NCI-H526 (cell line): ENCODE measurements around the gene YRDC.

Experiments
- DNase-seq, 2 experiments: peaks; one replicate each; lab custom pipeline; 2025; lab: John Stamatoyannopoulos, UW

The YRDC gene, protein sequence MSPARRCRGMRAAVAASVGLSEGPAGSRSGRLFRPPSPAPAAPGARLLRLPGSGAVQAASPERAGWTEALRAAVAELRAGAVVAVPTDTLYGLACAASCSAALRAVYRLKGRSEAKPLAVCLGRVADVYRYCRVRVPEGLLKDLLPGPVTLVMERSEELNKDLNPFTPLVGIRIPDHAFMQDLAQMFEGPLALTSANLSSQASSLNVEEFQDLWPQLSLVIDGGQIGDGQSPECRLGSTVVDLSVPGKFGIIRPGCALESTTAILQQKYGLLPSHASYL

GRCh38 chr1:37807555-37808368 lies at the start of gene YRDC, which contains the start of gene C1orf122:
Gene YRDC, minus strand, starts transcription at chr1:37808208. Its CDS starts 28 bp downstream, at chr1:37808180.
Gene C1orf122, plus strand, starts transcription at chr1:37807790. Its CDS starts 615 bp downstream, at chr1:37808405.
- DNase-seq: peak; percentile 96 to 100

DNA sequence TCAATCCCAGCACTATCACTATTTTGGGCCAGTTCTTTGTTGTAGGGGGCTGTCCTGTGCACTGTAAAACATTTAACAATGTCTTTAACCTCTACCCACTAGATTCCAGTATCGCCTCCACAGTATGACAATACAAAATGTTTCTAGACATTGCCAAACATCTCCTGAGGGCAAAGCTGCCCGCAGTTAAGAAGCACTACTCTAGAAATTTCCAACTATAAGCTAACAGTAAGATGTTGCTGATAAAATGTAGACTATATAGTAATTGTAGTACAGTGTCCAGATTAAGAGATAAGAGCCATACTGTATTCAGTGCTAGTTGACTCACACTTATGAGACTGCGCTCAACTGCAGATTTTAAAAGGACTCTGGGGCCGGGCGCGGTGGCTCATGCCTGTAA lies 46.4 kb upstream of the YRDC start:
- DNase-seq: no peak

DNA sequence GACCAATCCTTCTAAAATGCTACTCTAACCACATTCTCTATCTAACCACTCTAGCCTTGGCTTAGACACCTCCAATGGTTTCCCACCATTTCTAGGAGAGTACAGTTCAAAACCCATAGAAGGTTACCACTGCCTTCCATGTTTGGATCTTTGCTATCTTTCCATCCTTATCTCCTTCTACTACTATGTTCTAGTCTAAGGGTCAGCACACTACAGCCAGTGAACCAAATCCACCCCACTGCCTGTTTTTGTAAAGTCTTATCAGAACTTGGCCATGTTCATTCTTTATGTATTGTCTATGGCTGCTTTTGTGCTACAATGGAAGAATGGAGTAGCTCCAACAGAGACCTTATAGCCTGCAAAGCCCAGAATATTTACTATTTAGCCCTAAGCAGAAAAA lies 45.1 kb upstream of the YRDC start:
- no peak for DNase-seq

DNA sequence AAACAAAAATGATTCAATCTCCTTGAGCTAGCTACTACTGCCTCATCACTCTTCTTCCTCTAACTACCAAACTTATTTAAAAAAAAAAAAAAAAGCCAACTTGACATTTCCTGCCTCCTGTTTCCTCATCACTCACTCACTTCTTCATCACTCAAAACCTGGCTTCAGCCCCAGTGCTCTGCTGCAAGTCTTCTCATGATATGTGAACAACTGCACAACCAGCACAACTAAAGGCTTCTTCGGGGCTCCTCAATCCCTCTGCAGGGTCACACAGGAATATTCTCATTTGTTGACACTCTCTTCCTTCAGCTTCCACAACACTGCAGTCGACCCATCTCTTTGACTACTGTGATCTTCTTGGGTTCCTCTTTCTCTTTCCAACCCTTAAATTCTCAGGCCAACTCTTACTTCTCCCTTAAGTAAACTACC lies 43.8 kb upstream of the YRDC start:
- no peak for DNase-seq

- no peak for DNase-seq
Observed at GRCh38 chr1:37851262-37851661, 43.3 kb upstream of the YRDC start.

DNA sequence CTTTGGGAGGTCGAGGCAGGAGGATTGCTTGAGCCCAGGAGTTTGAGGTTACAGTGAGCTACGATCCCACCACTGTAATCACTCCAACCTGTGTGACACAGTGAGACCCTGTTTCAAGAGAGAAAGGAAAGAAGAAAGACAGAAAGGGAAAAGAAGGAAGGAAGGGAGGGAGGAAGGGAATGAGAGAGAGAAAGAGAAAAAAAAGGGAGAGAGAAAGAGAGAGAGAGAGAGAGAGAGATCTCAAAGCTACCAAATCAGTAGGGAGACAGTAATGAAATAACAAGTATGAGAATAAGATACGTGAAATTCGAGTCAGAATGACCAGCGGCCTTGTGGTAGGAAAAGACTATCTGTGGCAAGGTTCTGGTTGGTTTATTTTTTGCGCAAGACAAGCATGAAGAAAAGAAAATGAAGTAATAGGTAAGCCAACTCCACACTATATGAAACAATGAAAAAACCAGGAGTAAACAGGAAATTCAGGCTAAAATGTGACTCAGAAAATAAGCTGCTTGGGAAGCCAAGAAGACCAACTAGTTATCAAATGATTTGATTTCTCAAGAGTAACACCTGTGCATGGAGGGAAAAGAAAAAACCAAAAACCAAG lies 42.4 kb upstream of the YRDC start:
- no peak for DNase-seq

- no peak for DNase-seq
Observed at GRCh38 chr1:37849480-37849879, 41.5 kb upstream of the YRDC start.

GRCh38 chr1:37846647-37847339 lies 38.8 kb upstream of the YRDC start:
- DNase-seq: no peak

- no peak for DNase-seq
Observed at GRCh38 chr1:37845786-37846185, 37.8 kb upstream of the YRDC start.

- no peak for DNase-seq
Observed at GRCh38 chr1:37845049-37845646, 37.1 kb upstream of the YRDC start.

GRCh38 chr1:37844536-37844935 lies 36.5 kb upstream of the YRDC start:
- DNase-seq: no peak

GRCh38 chr1:37841652-37842051 lies 33.6 kb upstream of the YRDC start:
- no peak for DNase-seq

DNA sequence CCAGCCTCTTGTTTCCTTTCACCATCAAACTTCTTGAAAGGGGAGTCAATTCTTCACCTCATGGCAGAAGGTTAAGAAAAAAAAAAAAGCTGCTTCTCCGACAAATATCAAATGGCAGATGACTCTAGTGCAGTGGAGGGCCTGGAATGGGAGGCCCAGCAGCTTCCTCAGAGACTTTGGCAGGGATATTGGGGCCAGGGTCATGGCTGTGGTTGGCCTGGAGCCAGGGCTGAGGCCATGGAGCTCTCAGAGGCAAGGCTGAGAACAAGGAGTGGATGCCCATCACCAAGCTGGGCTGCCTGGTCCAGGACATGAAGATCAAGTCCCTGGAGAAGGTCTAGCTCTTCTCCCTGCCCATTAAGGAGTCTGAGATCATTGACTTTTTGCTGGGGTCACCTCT lies 32.7 kb upstream of the YRDC start:
- DNase-seq: no peak

GRCh38 chr1:37839676-37840075 lies 31.7 kb upstream of the YRDC start:
- no peak for DNase-seq

DNA sequence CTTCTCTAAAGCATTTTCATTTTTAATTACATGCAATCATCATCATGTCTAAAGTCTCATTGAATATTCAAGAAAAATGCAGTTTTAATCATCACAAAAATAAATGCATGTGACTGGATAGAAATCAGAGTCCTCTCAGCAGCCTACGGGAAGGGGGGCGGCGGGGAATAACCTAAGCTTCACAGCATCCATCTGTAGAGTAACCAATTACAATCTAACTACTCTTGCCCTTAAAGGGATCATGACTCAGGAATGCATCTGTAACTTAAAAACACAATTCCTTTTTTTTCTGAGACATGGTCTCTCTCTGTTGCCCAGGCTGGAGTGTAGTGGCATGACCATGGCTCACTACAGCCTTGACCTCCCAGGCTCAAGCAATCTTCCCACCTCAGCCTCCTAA lies 28.8 kb upstream of the YRDC start:
- no peak for DNase-seq

DNA sequence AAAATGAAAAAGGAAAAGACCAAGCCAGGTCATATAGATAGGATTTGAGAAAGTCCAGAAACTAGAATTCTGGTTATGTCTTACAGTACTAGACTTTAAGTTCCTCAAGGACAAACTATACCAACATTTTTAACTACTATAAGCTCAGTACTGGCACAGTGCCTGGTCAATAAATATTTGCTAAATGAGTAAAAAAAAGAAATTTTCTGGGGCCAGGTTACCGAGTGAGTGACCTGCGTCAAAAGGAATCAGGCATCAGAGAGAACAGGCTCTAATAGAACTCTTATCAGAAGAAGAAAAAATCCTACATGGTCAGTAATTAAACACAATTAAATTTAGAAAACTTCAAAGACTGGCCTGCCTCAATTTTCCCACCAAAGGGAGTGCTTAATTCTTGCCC lies 23.8 kb upstream of the YRDC start:
- no peak for DNase-seq

DNA sequence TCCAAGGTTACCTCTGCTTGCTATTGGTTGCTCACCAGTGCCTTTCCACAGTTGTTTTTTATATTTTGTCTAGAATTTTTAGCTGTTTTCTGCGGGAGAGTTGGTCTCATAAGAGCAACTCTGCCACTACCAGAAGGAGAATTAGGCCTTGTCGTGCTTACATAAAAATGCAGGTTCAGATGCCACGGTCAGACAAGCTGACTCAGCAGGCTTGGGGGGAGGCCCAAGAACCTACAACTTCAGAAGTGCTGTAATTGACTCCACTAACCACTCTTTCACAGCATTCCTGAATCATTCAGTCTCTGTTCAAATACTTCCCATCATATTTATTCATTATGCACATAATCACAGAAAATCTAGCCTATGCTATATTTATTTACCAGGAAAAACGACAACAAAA lies 23.1 kb upstream of the YRDC start:
- DNase-seq: no peak

- no peak for DNase-seq
Observed at GRCh38 chr1:37828410-37829074, 20.5 kb upstream of the YRDC start.

- no peak for DNase-seq
Observed at GRCh38 chr1:37825506-37825905, 17.5 kb upstream of the YRDC start.

GRCh38 chr1:37824001-37824400 lies 16.0 kb upstream of the YRDC start:
- no peak for DNase-seq
